Esophagus muscularis mucosa (tissue), 2 donors: ENCODE data around the gene RBM19.

Experiments used
- POLR2A ChIP-seq: fragments of 450-650 bp; IDR thresholded peaks from one replicate; pipeline ENCODE4 v1.6.1; 2017; ENCODE audit warnings: antibody characterized with exemption, moderate library complexity, mild to moderate bottlenecking, low read depth
- POLR2AphosphoS5 ChIP-seq, 2 donors: sonication (generic); formaldehyde crosslinking; IDR thresholded peaks; one replicate each; pipeline ENCODE4 v1.6.1; 2017; ENCODE audit warnings: antibody characterized with exemption in 2 of 2

- TF ChIP-seq POLR2AphosphoS5 (IDR thresholded peaks at IDR 0.05) (no peak), POLR2A (no peak)
Observed at GRCh38 chr12:113816866-113817265, 149.3 kb downstream of the RBM19 start.
